ENCODE results near the gene ZSCAN18.
"Not testable (repeated sequence)": the region's sequence is repeated elsewhere in the genome, so short reads cannot be mapped to it uniquely, and the experiment has no call there.

The ZSCAN18 gene, protein sequence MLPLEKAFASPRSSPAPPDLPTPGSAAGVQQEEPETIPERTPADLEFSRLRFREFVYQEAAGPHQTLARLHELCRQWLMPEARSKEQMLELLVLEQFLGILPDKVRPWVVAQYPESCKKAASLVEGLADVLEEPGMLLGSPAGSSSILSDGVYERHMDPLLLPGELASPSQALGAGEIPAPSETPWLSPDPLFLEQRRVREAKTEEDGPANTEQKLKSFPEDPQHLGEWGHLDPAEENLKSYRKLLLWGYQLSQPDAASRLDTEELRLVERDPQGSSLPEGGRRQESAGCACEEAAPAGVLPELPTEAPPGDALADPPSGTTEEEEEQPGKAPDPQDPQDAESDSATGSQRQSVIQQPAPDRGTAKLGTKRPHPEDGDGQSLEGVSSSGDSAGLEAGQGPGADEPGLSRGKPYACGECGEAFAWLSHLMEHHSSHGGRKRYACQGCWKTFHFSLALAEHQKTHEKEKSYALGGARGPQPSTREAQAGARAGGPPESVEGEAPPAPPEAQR

DNA sequence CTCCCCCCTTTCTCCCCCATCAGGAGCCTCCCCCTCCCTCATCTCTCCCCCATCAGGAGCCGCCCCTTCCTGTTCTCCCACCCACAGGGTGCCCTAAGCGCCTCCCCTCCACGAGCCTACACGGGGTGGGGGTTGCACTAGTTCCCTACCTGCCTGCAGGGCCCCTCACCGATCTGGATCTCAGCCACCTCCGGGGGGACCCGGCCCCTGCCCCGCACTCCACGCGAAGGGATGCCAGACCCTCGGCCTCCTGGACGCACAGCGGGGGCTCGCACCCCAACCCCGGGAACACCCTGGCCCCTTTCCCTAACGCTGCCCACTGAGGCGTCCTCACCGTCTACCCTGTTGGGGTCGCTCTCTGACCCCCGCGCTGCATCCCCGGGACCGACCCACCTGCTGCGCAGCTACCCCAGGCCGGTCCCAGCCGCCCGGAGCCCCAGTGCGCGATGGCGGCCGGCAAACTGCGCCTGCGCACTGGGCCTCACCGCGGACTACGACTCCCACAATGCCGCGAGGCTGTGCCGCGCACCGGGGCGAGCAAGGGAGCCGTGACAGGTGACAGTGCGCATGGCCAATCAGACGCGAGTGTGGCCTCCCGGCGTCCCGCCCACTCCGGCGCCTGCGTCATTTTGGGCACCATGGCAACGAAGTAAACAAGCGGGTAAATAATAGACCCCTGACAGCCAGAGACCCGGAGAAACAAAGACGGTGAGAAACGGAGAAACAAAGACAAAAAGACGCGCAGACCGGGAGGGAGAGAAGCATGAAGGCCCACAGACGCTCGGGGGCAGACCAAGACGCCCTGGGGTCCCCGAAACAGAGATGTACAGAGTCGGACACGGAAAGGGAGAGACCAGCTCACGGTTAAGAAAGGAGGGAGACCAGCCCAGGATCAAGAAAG lies at the start of gene ZSCAN18:
ZSCAN18 (minus strand) TSS at position 451 of the 901 bp plus-strand sequence. CDS start 7,964 bp downstream, outside the sequence.
- peak within 1 kb of the TSS; percentile 88 for H3K4me3 ChIP-seq (ENCODE audit: low read length)
- DNase-seq (ENCODE audit: low read depth), result peak; percentile 89
- TF ChIP-seq, protein P1, sequence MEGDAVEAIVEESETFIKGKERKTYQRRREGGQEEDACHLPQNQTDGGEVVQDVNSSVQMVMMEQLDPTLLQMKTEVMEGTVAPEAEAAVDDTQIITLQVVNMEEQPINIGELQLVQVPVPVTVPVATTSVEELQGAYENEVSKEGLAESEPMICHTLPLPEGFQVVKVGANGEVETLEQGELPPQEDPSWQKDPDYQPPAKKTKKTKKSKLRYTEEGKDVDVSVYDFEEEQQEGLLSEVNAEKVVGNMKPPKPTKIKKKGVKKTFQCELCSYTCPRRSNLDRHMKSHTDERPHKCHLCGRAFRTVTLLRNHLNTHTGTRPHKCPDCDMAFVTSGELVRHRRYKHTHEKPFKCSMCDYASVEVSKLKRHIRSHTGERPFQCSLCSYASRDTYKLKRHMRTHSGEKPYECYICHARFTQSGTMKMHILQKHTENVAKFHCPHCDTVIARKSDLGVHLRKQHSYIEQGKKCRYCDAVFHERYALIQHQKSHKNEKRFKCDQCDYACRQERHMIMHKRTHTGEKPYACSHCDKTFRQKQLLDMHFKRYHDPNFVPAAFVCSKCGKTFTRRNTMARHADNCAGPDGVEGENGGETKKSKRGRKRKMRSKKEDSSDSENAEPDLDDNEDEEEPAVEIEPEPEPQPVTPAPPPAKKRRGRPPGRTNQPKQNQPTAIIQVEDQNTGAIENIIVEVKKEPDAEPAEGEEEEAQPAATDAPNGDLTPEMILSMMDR (conservative IDR thresholded peaks at IDR 0.05; ENCODE audit: low read depth, low read length), result no peak

DNA sequence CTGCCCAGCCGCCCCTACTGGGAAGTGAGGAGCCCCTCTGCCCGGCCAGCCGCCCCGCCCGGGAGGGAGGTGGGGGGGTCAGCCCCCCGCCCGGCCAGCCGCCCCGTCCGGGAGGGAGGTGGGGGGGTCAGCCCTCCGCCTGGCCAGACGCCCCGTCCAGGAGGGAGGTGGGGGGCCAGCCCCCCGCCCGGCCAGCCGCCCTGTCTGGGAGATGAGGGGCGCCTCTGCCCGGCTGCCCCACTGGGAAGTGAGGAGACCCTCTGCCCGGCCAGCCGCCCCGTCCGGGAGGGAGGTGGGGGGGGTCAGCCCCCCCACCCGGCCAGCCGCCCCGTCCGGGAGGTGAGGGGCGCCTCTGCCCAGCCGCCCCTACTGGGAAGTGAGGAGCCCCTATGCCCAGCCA lies 49.4 kb upstream of the ZSCAN18 start:
- DNase-seq (ENCODE audit: low read depth); H3K4me3 ChIP-seq (ENCODE audit: low read length): not testable (repeated sequence)

DNA sequence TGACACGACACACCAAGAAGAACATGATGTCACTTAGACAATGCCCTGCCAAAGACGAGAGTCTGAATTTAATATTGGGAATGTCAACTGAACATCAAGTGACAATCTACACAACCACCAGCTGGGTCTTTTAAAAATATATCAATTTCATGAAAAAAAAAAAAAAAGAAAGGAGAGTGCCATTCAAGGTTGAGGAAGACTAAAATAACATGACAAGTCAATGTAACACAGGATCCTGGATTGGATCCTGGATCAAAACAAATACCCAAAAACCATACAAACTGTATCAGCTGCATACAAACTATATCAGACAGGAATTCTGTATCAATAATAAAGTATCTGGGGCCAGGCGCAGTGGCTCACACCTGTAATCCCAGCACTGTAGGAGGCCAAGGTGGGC lies 47.8 kb upstream of the ZSCAN18 start:
- H3K4me3 ChIP-seq (ENCODE audit: low read length), result no peak overlapping the region
- TF ChIP-seq, protein P1 (conservative IDR thresholded peaks at IDR 0.05; ENCODE audit: low read depth, low read length), result no peak
- no peak for DNase-seq (ENCODE audit: low read depth)

DNA sequence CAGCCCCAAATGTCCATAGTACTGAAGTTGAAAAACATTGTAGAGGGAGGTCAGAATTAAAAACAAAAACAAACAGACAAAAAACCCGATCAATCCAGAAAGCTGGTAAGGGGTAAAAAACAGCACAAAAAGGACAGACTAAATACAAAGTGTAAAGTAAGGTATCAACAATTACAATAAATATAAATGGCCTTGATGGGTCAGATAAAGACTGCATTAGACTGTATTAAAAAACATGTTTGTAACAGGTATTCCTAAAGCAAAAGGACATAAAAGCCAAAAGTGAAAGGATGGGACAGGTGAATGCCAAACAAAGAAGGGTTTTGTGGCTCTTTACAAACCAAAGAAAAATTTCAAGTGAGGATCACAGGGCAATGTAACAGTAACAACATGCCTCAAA lies 36.2 kb upstream of the ZSCAN18 start:
- H3K4me3 ChIP-seq (ENCODE audit: low read length), result no peak overlapping the region
- no peak for DNase-seq (ENCODE audit: low read depth)
- TF ChIP-seq, protein P1 (conservative IDR thresholded peaks at IDR 0.05; ENCODE audit: low read depth, low read length), result no peak

DNA sequence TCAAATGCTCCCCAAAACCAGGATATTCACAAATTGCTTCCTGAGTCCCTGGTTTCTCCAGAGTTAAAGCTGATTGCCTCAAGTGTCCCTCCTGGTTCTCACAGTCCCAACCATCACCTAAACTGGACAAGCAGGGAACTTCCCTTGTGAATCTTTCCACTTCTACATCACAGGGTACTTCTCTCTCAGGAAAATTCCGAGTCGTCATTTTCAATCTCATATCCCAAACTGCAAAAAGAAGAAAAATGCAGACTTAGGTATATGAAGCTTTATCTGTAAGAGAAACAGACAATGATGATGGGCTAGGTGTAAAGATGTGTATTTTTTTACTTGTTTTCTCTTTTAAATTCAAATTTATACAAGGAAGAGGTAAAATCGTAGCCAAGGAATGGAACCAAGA lies 31.3 kb upstream of the ZSCAN18 start:
- no peak overlapping the region for H3K4me3 ChIP-seq (ENCODE audit: low read length)
- TF ChIP-seq, protein P1 (conservative IDR thresholded peaks at IDR 0.05; ENCODE audit: low read depth, low read length), result no peak
- no peak for DNase-seq (ENCODE audit: low read depth)

DNA sequence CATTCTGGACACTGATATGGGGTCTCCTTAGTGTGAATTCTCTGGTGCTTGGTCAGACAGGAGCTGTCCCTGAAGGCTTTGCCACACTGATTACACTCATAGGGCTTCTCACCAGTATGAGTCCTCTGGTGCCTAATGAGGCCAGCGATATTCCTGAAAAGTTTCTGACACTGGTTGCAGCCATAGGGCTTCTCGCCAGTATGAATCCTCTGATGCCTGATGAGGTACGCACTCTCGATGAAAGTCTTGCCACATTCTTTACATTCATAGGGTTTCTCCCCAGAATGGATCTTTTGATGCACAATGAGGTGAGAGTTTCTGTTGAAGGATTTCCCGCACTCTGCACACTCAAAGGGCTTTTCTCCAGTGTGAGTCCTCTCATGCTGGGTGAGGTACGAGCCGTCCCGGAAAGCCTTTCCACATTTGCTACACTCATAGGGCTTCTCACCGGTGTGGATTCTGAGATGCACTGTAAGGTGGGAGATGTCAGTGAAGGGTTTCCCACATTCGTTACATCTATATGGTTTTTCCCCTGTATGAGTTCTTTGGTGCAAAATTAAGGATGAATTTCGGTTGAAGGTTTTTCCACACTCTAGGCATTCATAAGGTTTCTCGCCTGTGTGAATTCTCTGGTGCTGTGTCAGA lies 30.1 kb upstream of the ZSCAN18 start:
- TF ChIP-seq, protein P1 (conservative IDR thresholded peaks at IDR 0.05; ENCODE audit: low read depth, low read length), result no peak
- DNase-seq (ENCODE audit: low read depth), result no peak
- no peak overlapping the region for H3K4me3 ChIP-seq (ENCODE audit: low read length)

DNA sequence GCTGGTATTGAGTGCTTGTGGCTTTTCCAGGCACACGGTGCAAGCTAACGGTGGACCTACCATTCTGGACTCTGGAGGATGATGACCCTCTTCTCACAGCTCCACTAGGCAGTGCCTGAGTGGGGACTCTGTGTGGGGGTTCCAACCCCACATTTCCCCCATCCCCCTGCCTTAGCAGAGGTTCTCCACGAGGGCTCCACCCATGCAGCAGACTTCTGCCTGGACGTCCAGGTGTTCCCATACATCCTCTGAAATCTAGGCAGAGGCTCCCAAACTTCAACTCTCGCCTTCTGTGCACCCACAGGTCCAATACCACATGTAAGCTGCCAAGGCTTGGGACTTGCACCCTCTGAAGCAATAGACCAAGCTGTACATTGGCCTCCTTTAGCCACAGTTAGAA lies 25.3 kb upstream of the ZSCAN18 start:
- TF ChIP-seq, protein P1 (conservative IDR thresholded peaks at IDR 0.05; ENCODE audit: low read depth, low read length), result no peak
- H3K4me3 ChIP-seq (ENCODE audit: low read length), result no peak overlapping the region
- DNase-seq (ENCODE audit: low read depth), result no peak
